Inflammatory macrophage treated with lipopolysaccharide for 4 hours (primary cell): ENCODE data around the gene CDY1.
"Not testable (repeated sequence)": the region's sequence is repeated elsewhere in the genome, so short reads cannot be mapped to it uniquely, and the experiment has no call there.

Experiments used
- DNase-seq: peaks from one replicate; pipeline ENCODE4 v3.0.0-alpha.2; 2020

CDY1 gene

GRCh38 chrY:25621817-25622216 lies at the start of gene CDY1:
Gene CDY1, plus strand, starts transcription at chrY:25622117. Its CDS starts 326 bp downstream, at chrY:25622443.
- DNase-seq = not testable (repeated sequence)

- DNase-seq = not testable (repeated sequence)
Observed at GRCh38 chrY:25593336-25593735, 28.6 kb upstream of the CDY1 start.

- DNase-seq = not testable (repeated sequence)
Observed at GRCh38 chrY:25620209-25620608, 1.7 kb upstream of the CDY1 start.

- DNase-seq = not testable (repeated sequence)
Observed at GRCh38 chrY:25626524-25626923, 4.6 kb downstream of the CDY1 start.

GRCh38 chrY:25630383-25631112 lies 8.6 kb downstream of the CDY1 start:
- not testable (repeated sequence) for DNase-seq

GRCh38 chrY:25639852-25640251 lies 17.9 kb downstream of the CDY1 start:
- DNase-seq = not testable (repeated sequence)

GRCh38 chrY:25643024-25643915 lies 21.4 kb downstream of the CDY1 start:
- DNase-seq = not testable (repeated sequence)
